GM15510 (cell line): ENCODE data around the gene TREML1.

ENCODE experiments used
- POLR2A ChIP-seq: IDR thresholded peaks from 3 replicates; pipeline ENCODE4 v1.6.1; 2011; ENCODE audit warnings: borderline replicate concordance; ENCODE audit not compliant: insufficient read length; ENCODE audit errors: extremely low read depth

The TREML1 gene

DNA sequence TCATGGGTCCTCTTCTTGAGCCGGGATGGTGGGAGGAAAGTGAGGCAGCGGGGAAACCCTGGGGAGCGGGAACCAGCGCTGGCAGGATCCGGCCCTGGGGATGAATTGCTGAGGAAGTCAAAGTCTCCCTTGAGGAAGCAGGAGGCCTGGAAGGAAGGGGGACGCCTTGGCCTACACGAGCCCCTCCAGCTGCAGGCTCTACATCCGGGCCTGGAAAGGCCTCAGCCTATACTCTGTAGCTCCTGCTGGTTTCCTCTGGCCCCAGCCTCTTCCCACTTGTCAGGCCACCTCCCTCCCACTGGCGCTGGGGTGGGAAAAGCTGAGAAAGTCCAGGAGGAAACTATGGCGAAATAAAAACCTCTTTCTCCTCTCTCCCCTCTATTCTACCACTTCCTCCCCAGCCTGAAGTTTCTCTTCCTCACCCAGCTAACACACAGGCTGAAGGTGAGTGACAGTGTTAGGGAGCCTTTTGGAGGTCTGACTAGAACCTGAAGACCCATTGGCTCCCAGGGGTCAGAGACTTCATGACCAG lies 31.9 kb upstream of the TREML1 start:
- TF ChIP-seq POLR2A, result no peak

- no peak for TF ChIP-seq POLR2A
Measured at GRCh38 chr6:41184761-41185160, 30.6 kb upstream of the TREML1 start.

GRCh38 chr6:41182069-41183034 lies 28.2 kb upstream of the TREML1 start:
- no peak for TF ChIP-seq POLR2A

GRCh38 chr6:41181566-41181965 lies 27.4 kb upstream of the TREML1 start:
- no peak for TF ChIP-seq POLR2A

DNA sequence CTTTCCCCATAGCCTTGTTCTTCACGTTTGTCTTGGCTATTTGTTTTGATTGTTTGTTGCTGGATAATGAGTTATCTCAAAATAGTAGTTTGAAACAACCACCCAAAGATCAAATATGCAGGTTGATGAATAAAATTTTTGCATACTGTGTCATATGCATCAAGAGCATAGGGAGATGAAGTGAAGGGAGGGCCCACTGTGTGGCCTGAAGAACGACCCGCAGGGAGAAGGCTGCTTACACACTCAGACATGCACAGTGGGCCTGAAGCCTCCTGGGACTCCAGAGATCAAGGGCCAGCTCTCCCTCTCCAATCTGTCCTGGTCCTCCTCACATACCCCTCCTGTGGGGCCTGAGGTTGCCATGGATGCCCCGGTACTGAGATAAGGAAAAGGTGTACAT lies 25.0 kb upstream of the TREML1 start:
- TF ChIP-seq POLR2A, result no peak

DNA sequence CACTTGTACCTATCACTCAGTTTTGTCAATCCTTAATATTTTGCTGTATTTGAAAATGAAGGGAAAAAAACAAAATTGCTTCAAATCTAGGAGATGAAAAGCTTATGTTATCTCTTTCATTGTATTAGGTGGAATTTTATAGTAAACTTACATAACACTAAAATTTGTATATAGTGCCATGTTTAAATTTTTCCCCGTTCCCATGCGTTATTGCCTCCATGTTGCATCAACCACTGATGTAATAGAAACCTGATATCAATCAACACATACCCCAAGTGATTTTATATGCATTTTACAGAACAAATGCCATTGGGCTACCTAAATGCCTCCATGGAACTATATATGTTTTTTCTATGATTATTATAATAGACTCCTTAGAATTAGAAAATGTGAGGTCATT lies 23.5 kb upstream of the TREML1 start:
- TF ChIP-seq POLR2A, result no peak

DNA sequence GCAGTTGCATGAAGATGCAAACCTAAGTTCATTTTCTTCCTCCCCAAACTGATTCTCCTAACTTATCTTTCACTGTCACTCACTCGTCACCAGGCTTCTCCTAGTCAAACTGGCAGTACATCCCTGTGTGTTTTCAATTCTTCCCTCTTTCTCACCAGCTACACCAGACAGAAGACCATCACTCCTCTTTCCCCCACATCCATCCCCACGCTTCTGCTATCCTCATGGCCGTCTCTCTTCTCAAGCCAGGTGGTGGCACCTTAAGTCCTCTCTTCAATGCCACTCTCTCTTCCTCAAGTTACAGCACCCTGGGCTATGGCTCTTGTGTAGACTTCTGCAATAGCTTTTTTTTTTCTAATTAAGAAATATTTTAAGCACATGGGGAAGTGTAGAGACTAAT lies 23.1 kb upstream of the TREML1 start:
- TF ChIP-seq POLR2A, result no peak

DNA sequence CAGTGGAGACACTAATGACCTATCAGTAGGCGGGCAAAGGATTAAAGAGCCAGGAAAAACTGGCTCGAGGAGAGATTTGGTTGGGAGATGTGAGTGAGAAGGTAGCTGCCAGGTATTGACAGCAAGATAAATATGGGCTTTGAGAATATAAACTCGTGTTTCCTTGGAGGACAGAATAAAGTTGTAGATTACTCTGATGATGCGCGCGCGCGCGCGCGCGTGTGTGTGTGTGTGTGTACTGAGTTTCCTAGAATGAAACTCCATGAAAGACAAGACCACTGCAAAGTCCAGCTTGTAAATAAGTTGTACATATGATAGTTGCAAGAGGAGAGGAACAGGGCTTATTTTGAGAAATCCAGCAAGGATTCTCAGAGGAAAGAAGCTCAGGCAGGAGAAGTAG lies 22.0 kb upstream of the TREML1 start:
- TF ChIP-seq POLR2A, result no peak

DNA sequence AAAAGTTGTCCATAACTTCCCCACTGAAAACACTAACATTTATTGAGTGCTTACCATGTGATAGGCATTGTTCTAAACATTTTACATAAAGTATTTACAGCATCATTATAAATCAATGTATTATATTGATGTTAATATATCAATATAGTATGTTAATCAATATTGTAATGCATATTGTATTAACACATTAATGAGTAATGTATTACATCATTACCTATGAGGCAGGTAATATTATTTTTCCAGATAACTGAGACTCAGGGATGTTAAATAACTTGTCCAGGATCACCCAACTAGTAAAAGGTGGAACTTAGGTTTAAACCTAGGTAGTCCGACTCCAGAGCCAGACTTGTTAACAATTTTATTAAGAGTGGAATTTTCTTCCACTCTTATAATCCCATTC lies 20.9 kb upstream of the TREML1 start:
- no peak for TF ChIP-seq POLR2A

- TF ChIP-seq POLR2A, result no peak
Measured at GRCh38 chr6:41174610-41175009, 20.5 kb upstream of the TREML1 start.

DNA sequence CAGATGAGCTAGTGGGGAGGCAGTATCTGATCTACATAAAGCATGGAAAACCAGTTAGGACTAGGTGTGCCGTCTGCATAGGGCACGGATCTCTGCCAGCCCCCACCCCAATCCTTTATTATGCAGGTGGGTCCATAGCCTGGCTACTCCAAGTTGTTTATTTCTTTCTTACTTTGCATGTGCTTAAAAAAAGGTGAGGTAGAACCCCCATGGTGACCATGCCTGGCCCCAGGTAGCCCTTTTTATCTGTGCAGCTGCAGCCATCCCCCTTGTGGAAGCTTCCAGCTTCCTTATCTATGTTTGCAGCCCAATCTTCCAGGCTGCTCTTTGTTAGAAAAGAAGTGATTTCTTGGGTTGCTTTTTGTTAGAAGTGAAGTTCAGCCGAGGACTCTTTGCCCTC lies 17.8 kb upstream of the TREML1 start:
- no peak for TF ChIP-seq POLR2A

- no peak for TF ChIP-seq POLR2A
Measured at GRCh38 chr6:41170547-41171160, 16.5 kb upstream of the TREML1 start.

- TF ChIP-seq POLR2A, result no peak
Measured at GRCh38 chr6:41167173-41167963, 13.2 kb upstream of the TREML1 start.

- no peak for TF ChIP-seq POLR2A
Measured at GRCh38 chr6:41164551-41165120, 10.5 kb upstream of the TREML1 start.

DNA sequence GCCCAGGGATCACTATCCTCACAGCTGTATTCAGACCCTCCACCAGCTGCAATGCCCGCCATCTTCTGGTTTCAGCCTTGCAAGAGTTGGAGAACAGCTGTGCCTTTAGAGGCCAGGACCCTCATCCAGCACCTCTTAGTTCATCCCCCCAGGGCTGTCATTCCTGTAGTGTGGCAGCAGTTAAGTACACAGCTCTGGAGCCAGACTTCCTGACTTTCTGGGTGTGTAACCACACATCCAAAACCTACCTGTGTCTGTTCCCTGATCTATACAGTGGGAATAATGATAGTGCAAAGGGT lies 9.2 kb upstream of the TREML1 start:
- no peak for TF ChIP-seq POLR2A
